ENCODE results near the gene PLEKHH1. TPM values are rescaled to one million over a fixed set of nuclear protein-coding genes. Genes with fewer than 3 reads are reported as not detected.

Gene PLEKHH1
- total and polyA plus RNA-seq, 2 donors (not counting 1 experiment from before 2014, with no cell fraction given) = 0.10 to 0.33 TPM

- DNase-seq (ENCODE audit: low read depth in 2 of 2) = no peak
- Histone ChIP-seq H3K4me3 (replicated peaks in 1 of 4; ENCODE audit: control extremely low read depth in 1 of 4, insufficient read depth in 1 of 4, low read depth in 3 of 4, low read length in 4 of 4) (no peak overlapping the region), H3K9me3 (ENCODE audit: control insufficient read depth, insufficient read depth, low read depth, low read length) (no peaks in the 10 kb centered on the region), H3K4me1 (ENCODE audit: control insufficient read depth, extremely low read depth, insufficient read depth, low read length) (no peaks in the 10 kb centered on the region), H3K27me3 (ENCODE audit: control insufficient read depth, insufficient read depth, low read length) (no peaks in the 10 kb centered on the region), H3K36me3 (ENCODE audit: control insufficient read depth, insufficient read depth, low read length) (no peaks in the 10 kb centered on the region), H4K20me1 (ENCODE audit: control insufficient read depth, extremely low read depth, insufficient read depth, low read length) (no peaks in the 10 kb centered on the region), H3K79me2 (ENCODE audit: control insufficient read depth, insufficient read depth, low read length) (no peaks in the 10 kb centered on the region), H3K4me2 (ENCODE audit: extremely low read depth, insufficient read depth, low read length) (no peak overlapping the region), H2AFZ (ENCODE audit: low read length) (no peak overlapping the region), H3K9ac (ENCODE audit: insufficient read depth, low read length) (no peak overlapping the region), H3K27ac (ENCODE audit: insufficient read depth, low read length) (no peak overlapping the region)
- TF ChIP-seq CTCF (conservative IDR thresholded peaks at IDR 0.05 in 1 of 2, IDR thresholded peaks at IDR 0.05 in 1 of 2; ENCODE audit: low read depth in 1 of 2, low read length in 2 of 2) = no peak
These were observed 38.9 kb downstream of the PLEKHH1 start for GRCh38 chr14:67571991-67572323.

- TF ChIP-seq EZH2 (IDR thresholded peaks at IDR 0.05; ENCODE audit: low read length, missing control alignments) = no peak
- no peak for TF ChIP-seq CTCF (conservative IDR thresholded peaks at IDR 0.05 in 1 of 2, IDR thresholded peaks at IDR 0.05 in 1 of 2; ENCODE audit: low read depth in 1 of 2, low read length in 2 of 2)
These were observed 39.5 kb downstream of the PLEKHH1 start for GRCh38 chr14:67572608-67573007.

GRCh38 chr14:67573228-67574010 lies 40.3 kb downstream of the PLEKHH1 start:
- Histone ChIP-seq H3K4me1 (ENCODE audit: control insufficient read depth, extremely low read depth, insufficient read depth, low read length) (no peaks in the 10 kb centered on the region), H3K4me3 (replicated peaks in 1 of 4; ENCODE audit: control extremely low read depth in 1 of 4, insufficient read depth in 1 of 4, low read depth in 3 of 4, low read length in 4 of 4) (no peak overlapping the region), H3K79me2 (ENCODE audit: control insufficient read depth, insufficient read depth, low read length) (no peaks in the 10 kb centered on the region), H2AFZ (ENCODE audit: low read length) (no peak overlapping the region), H3K27me3 (ENCODE audit: control insufficient read depth, insufficient read depth, low read length) (no peaks in the 10 kb centered on the region), H3K9ac (ENCODE audit: insufficient read depth, low read length) (no peak overlapping the region), H3K4me2 (ENCODE audit: extremely low read depth, insufficient read depth, low read length) (no peak overlapping the region), H3K36me3 (ENCODE audit: control insufficient read depth, insufficient read depth, low read length) (no peaks in the 10 kb centered on the region), H3K27ac (ENCODE audit: insufficient read depth, low read length) (no peak overlapping the region), H3K9me3 (ENCODE audit: control insufficient read depth, insufficient read depth, low read depth, low read length) (no peaks in the 10 kb centered on the region), H4K20me1 (ENCODE audit: control insufficient read depth, extremely low read depth, insufficient read depth, low read length) (no peaks in the 10 kb centered on the region)
- TF ChIP-seq EZH2 (IDR thresholded peaks at IDR 0.05; ENCODE audit: low read length, missing control alignments) (no peak), CTCF (conservative IDR thresholded peaks at IDR 0.05 in 1 of 2, IDR thresholded peaks at IDR 0.05 in 1 of 2; ENCODE audit: low read depth in 1 of 2, low read length in 2 of 2) (no peak)
- no peak for DNase-seq (ENCODE audit: low read depth in 2 of 2)

More at GRCh38 chr14:67572608-67573007, 39.5 kb downstream of the PLEKHH1 start:
- H3K9ac ChIP-seq (ENCODE audit: insufficient read depth, low read length) = no peak overlapping the region
- no peaks in the 10 kb centered on the region for H3K36me3 ChIP-seq (ENCODE audit: control insufficient read depth, insufficient read depth, low read length)
- H3K4me1 ChIP-seq (ENCODE audit: control insufficient read depth, extremely low read depth, insufficient read depth, low read length) = no peaks in the 10 kb centered on the region
- no peaks in the 10 kb centered on the region for H3K27me3 ChIP-seq (ENCODE audit: control insufficient read depth, insufficient read depth, low read length)
- no peak overlapping the region for H3K27ac ChIP-seq (ENCODE audit: insufficient read depth, low read length)
- no peaks in the 10 kb centered on the region for H3K79me2 ChIP-seq (ENCODE audit: control insufficient read depth, insufficient read depth, low read length)
- H3K4me3 ChIP-seq (replicated peaks in 1 of 4; ENCODE audit: control extremely low read depth in 1 of 4, insufficient read depth in 1 of 4, low read depth in 3 of 4, low read length in 4 of 4) = no peak overlapping the region
- no peaks in the 10 kb centered on the region for H3K9me3 ChIP-seq (ENCODE audit: control insufficient read depth, insufficient read depth, low read depth, low read length)
- H4K20me1 ChIP-seq (ENCODE audit: control insufficient read depth, extremely low read depth, insufficient read depth, low read length) = no peaks in the 10 kb centered on the region
- no peak overlapping the region for H2AFZ ChIP-seq (ENCODE audit: low read length)
- no peak for DNase-seq (ENCODE audit: low read depth in 2 of 2)
- no peak overlapping the region for H3K4me2 ChIP-seq (ENCODE audit: extremely low read depth, insufficient read depth, low read length)
